ENCODE measurements around the gene ASXL3. TPM values are rescaled to one million over a fixed set of nuclear protein-coding genes. Genes with fewer than 3 reads are reported as not detected.

Gene ASXL3
- total and polyA plus RNA-seq, 4 donors = 0.08 to 16.3 (median 1.8) TPM

DNA sequence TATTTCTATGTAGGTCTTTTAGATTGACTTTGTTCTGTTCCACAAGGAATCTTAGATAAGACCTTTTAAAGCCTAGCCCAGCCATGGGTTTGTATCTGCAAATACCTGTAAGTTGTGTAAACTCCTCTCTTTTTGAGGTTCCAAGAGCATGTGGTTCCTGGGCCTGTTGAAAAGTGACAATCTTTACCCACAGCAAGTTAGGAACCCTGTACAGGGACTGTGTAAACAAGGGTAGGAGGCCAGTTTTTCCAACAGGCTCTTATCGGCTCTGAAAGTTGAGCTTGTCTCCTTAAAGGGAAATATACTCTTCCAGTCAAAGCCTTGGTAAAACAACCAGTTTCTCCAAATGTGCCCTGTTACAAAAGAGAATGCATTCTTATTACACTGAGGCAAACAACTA lies 15.3 kb upstream of the ASXL3 start:
- ATAC-seq (ENCODE audit: insufficient read depth, low FRiP score) (no peak), DNase-seq (peak in 2 of 3 donors; percentile 39 to 54)
- TF ChIP-seq CTCF (IDR thresholded peaks at IDR 0.05; ENCODE audit: control extremely low read depth, extremely low read depth) = no peak
- Histone ChIP-seq H3K9ac (ENCODE audit: insufficient read depth in 1 of 2, low read length in 2 of 2) (no peak overlapping the region), H3K9me3 (ENCODE audit: control insufficient read depth in 4 of 4, insufficient read depth in 3 of 4, low read length in 3 of 4) (peaks cover 0 to 2% (median 0%) of the 10 kb centered on the region in 4 donors), H3K36me3 (ENCODE audit: control insufficient read depth in 4 of 4, insufficient read depth in 4 of 4, low read length in 4 of 4) (no peaks in the 10 kb centered on the region), H3K4me3 (no peak overlapping the region), H3K27ac (ENCODE audit: low read depth in 1 of 2, low read length in 1 of 2) (no peak overlapping the region), H3K4me1 (ENCODE audit: control insufficient read depth in 5 of 5, insufficient read depth in 5 of 5, low read length in 5 of 5) (no peaks in the 10 kb centered on the region), H3K27me3 (ENCODE audit: control insufficient read depth in 3 of 3, insufficient read depth in 3 of 3, low read length in 2 of 3) (no peaks in the 10 kb centered on the region)
- 51 to 81% methylated on average over 1 of the region's 1 CpG for WGBS, 2 donors

DNA sequence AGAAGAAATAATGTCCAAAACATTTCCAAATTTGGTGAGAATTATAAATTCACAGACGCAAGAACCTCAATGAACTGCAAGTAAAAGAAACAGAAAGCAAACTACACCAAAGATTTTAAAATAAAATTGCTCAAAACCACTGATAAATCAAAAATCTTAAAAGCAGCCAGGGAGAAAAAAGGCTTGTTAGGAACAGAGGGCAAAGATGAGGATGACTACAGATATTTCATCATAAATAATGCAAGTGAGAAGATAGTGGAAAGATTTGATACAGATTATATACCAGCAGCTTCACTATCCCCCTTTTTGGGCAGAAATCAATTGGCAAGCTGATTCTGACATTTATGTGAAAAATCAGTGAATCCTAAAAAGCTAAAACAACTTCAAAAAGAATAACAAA lies 10.3 kb upstream of the ASXL3 start:
- no peaks in the 10 kb centered on the region for H3K27me3 ChIP-seq (ENCODE audit: control insufficient read depth in 3 of 3, insufficient read depth in 3 of 3, low read length in 2 of 3)
- no peak overlapping the region for H3K9ac ChIP-seq (ENCODE audit: insufficient read depth in 1 of 2, low read length in 2 of 2)
- ATAC-seq (ENCODE audit: insufficient read depth, low FRiP score) (no peak), DNase-seq (no peak)
- H3K36me3 ChIP-seq (ENCODE audit: control insufficient read depth in 4 of 4, insufficient read depth in 4 of 4, low read length in 4 of 4) = no peaks in the 10 kb centered on the region
- peaks cover 0 to 2% (median 0%) of the 10 kb centered on the region in 4 donors for H3K9me3 ChIP-seq (ENCODE audit: control insufficient read depth in 4 of 4, insufficient read depth in 3 of 4, low read length in 3 of 4)
- H3K4me1 ChIP-seq (ENCODE audit: control insufficient read depth in 5 of 5, insufficient read depth in 5 of 5, low read length in 5 of 5) = no peaks in the 10 kb centered on the region
- no peak for TF ChIP-seq CTCF (IDR thresholded peaks at IDR 0.05; ENCODE audit: control extremely low read depth, extremely low read depth)
- H3K4me3 ChIP-seq = no peak overlapping the region
- no peak overlapping the region for H3K27ac ChIP-seq (ENCODE audit: low read depth in 1 of 2, low read length in 1 of 2)
- WGBS, 2 donors = 45 to 98% methylated on average over 1 of the region's 1 CpG

DNA sequence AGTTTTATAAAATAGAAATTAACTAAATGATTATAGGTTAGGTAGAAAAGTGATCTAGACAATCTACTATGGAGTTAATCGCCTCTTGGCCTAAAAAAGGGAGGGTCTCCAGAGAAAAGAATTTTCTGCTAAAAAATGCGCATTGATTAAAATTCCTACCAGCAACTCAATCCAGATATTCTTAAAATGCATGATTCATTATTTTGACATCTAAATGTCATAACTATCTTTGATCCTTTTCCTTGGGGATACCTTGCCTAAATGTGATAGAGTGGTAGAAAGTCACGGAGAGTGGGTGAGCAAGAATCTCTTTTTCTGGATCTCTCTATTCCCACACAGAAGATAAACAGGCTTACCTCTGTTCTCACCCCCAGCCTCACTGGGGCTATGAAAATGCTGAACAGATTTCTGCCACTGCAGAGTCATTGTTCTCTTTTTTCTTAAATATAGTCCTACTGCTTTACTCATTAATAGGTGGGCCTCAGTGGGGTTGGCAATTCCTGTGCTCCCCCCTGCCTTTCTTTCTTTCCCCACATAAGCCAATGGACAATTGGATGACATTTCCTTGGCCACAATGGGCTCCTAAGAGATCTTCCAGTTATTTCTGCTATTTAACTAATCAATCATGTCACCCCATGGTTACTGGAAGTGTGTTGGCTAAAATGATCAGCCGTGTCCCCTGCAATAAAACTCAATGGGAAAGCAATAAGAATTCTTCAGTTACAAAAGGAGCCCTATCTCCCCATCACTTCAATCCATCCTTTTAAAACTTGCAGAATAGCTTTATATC lies 5.8 kb upstream of the ASXL3 start:
- TF ChIP-seq CTCF (IDR thresholded peaks at IDR 0.05; ENCODE audit: control extremely low read depth, extremely low read depth) = no peak
- no peak for DNase-seq
- ATAC-seq (ENCODE audit: insufficient read depth, low FRiP score) = no peak
- Histone ChIP-seq H3K4me1 (ENCODE audit: control insufficient read depth in 5 of 5, insufficient read depth in 5 of 5, low read length in 5 of 5) (peaks cover 0 to 16% (median 0%) of the 10 kb centered on the region in 5 donors), H3K27ac (ENCODE audit: low read depth in 1 of 2, low read length in 1 of 2) (no peak overlapping the region), H3K9ac (ENCODE audit: insufficient read depth in 1 of 2, low read length in 2 of 2) (no peak overlapping the region), H3K4me3 (no peak overlapping the region), H3K36me3 (ENCODE audit: control insufficient read depth in 4 of 4, insufficient read depth in 4 of 4, low read length in 4 of 4) (no peaks in the 10 kb centered on the region), H3K27me3 (ENCODE audit: control insufficient read depth in 3 of 3, insufficient read depth in 3 of 3, low read length in 2 of 3) (no peaks in the 10 kb centered on the region), H3K9me3 (ENCODE audit: control insufficient read depth in 4 of 4, insufficient read depth in 3 of 4, low read length in 3 of 4) (no peaks in the 10 kb centered on the region)
- 92 to 96% methylated on average over 4 of the region's 4 CpGs for WGBS, 2 donors
